Right ventricle myocardium inferior (tissue), 1 donor: ENCODE data around the gene S100A16. TPM values are rescaled to one million over a fixed set of nuclear protein-coding genes. Genes with fewer than 3 reads are reported as not detected.

Source experiments
- ATAC-seq: fragments of 200-7000 bp; cut with Tn5 transposase; one replicate; pipeline ENCODE4 v1.9.1; 2020; ENCODE audit warnings: mild to moderate bottlenecking, moderate library complexity
- DNase-seq: peaks from one replicate; pipeline ENCODE4 v3.0.0; 2021; ENCODE audit errors: missing footprints
- intact Hi-C: fragments of 100-400 bp; cut with DNase I; formaldehyde crosslinking; loops from one replicate; pipeline ENCODE4 v1.11.0; 2022
- long read RNA-seq: library from polyadenylated mRNA; unstranded; transcript quantifications from one replicate; pipeline ENCODE4 v2.0.0, GENCODE V29; 2021
- total RNA-seq: library from RNA; stranded (reverse); fragmentation: NEBNext Ultra II Directional; extraction: Animal tissue kit (Norgen Biotek cat#: 25700); gene quantifications from one replicate; pipeline ENCODE4 v1.2.1, GENCODE V29; 2021
- donor health status: DM: no; HTN: yes; CAD: no; lungs with severe emphysema.

Gene S100A16, protein sequence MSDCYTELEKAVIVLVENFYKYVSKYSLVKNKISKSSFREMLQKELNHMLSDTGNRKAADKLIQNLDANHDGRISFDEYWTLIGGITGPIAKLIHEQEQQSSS
- 49.2 TPM for total RNA-seq
- long read RNA-seq, transcript S100A16-204 (3 exons, 1,118 nt) = major isoform, 20 of 37 reads
- long read RNA-seq, transcript S100A16-203 (3 exons, 956 nt) = minor isoform, 11 of 37 reads
- long read RNA-seq, partial matches to known transcripts = 3 of 37 reads
- long read RNA-seq, other reads (novel, unspliced or antisense) = 3 of 37 reads

DNA sequence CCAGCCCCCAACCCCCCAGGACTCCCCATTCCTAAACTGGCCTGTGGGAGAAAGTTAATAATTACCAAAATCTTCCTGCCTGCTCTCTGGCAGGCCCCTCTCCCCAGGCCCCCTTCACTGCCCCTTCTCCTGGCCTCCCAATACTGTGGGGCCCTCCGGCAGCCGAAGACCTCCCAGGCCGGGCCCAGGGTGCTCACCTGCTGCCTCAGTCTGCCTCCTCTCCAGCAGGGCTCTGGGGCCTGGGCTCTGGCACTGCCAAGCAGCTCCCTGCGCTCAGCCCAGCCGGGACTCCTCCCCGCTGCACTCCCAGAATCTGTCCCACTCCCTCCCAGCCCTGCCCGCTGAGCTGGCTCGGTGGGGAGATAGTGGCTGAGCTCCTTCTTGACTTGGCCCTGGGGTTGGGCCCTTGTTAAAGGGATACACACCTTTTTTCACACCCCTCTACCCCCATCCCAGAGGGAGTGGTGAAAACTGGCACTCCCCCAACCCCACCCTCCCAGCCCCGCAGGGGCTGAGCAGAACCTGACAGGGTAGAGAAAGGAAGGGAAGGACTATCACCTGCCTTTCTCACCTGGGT, at the start of gene S100A16:
TSS of gene S100A16 (minus strand) at position 383 of the 577 bp plus-strand sequence. CDS start 4,986 bp downstream, outside the sequence.
- ATAC-seq = peak; percentile 91
- peak; percentile 81 for DNase-seq
- intact Hi-C loops = loop anchor here (2.0 to 5.0 kb wide), 2 partner anchors 16 to 41 kb away; partner anchors contain the start of gene S100A1

DNA sequence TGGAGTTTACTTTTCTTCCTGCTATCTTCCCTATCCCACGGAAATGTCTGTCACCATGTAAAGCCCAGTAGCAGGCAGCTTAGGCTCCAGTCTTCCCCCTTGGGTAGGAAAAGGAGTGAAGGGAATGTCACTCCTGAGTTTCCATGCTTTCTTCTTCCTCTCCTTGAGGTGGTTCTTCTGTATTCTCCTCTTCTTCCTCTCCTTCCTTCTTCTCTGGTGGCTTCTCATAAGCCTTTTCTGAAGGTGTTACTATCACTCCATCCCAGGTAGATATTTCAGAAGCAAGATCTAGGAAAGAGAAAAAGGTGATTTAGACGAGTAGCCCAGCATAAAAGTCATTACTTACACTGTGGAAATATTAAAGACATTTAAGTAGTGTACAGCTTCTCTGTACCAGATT, 49.3 kb upstream of the S100A16 start:
- DNase-seq = no peak
- intact Hi-C loops = no loop called here
- ATAC-seq = no peak

DNA sequence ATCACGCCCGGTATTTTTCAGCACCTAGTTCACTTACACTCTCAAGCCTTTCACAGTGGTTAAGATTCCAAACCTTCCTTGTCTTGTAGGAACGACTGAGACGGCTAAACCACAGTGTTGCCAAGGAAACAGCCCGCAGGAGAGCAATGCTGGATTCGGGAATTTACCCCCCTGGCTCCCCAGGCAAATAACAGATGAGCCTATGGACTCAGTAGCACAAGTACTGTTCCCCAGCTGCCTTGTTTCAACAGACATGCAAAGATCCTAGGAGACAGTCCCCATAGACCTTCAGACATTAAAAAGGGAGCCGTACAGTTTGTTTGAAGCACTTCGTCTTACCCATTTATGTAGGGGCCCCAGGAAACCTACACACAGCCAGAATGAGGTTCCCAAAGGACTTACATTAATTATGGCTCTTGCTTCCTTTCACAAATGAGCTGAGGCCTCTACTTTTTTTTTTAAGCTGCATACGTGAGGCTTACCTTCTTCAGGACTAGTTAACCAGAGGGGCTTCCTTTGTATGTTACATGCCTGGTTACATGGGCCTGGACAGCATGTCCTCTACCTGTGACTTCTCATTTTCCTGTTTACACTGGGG, 48.3 kb upstream of the S100A16 start:
- intact Hi-C loops = no loop called here

DNA sequence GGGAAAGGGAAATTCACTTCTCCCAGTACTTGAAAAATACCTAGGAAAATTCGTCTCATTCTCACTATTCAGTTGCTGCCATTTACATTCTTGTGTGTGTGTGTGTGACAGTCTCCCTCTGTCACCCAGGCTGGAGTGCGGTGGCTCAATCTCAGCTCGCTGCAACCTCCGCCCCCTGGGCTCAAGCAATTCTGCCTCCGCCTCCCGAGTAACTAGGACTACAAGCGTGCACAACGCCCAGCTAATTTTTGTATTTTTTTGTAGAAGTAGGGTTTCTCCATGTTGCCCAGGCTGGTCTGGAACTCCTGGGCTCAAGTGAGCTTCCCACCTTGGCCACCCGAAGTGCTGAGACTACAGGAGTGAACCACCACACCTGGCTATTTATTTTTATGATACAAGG, 46.7 kb upstream of the S100A16 start:
- ATAC-seq = no peak
- no peak for DNase-seq
- intact Hi-C loops = loop anchor here (5.0 to 10.0 kb wide), 2 partner anchors 87 to 145 kb away; no protein-coding TSS in a partner anchor

More for the DNA sequence above, 48.3 kb upstream of the S100A16 start:
- ATAC-seq = no peak
- DNase-seq = no peak

DNA sequence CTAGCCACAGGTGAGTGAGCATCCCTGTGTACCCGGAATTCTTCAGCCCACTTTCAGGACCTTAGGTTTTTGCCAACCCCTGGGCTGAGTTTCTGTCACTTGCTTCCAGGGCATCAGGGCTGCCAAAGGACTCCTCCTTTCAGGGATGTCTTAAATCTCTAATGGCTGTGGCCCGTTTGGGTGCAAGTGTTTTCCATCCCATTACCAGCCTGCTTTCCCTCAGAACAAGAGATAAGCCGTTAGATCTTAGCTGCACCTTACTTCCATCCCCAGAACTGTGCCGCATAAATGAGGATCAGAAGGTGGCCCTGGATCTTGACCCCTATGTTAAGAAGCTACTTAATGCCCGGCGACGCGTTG, 46.2 kb upstream of the S100A16 start:
- DNase-seq (no peak), ATAC-seq (no peak)
- intact Hi-C loops = loop anchor here (5.0 to 10.0 kb wide), 2 partner anchors 87 to 144 kb away; no protein-coding TSS in a partner anchor

DNA sequence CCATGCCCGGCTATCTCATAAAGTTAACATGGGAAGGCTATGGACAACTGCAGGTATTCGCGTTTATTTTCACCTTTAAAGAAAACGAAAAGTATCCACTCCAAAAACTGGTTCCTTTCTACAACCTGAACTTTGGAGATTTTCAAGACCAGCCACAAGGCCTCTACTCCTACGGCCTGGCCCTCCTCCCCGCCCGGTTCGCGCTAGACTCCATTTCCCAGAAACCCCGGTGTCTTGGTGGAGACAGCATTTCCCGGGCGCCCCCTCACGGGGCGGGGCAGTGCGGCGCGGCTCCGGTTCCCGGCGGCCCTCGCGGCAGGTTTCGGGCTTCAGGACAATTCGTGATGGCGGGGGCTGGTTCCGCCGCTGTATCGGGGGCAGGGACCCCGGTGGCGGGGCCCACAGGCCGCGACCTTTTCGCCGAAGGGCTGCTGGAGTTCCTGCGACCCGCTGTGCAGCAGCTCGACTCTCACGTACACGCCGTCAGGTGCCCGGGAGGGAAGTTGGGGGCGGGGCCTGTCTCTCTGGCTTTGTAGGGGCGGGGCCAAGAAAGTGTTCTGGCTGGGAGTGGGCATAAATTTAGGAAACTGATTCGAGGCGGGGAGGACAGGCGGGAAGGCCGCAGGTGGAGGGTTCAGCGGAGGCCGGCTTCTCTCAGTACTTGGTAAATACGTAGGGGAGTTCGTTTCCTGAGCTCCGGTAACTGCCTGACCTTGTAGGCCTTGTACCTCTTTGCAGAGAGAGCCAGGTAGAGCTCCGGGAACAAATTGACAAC, 45.6 kb upstream of the S100A16 start, which contains the start of gene SNAPIN:
TSS of gene SNAPIN (plus strand) at position 304 of the 775 bp plus-strand sequence. CDS start at position 345, 41 bp downstream.
- intact Hi-C loops = loop anchor here (5.0 to 10.0 kb wide), 2 partner anchors 86 to 144 kb away; no protein-coding TSS in a partner anchor
- ATAC-seq (peak; percentile 99), DNase-seq (peak; percentile 95)

DNA sequence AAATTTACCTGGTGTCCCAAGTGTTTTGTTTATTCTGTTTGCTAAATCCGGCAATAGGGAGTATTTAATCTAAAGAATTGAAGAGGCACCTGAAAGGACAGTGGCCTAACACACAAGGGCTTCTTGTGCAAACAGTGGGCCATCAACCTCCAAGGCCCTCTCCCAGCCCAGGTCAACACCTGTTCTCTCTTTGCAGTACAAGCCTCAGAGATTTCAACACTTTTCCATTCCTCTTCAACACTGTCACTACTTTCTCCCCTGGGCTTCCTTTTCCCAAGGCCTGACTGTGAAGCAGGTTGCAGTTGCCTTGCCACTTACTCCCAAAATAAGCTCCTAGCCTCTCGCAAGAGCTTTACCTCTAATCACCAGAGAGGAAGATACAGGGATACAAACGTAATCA, 42.4 kb upstream of the S100A16 start:
- no peak for DNase-seq
- ATAC-seq = no peak
- intact Hi-C loops = loop anchor here (5.0 to 10.0 kb wide), 2 partner anchors 83 to 141 kb away; no protein-coding TSS in a partner anchor

DNA sequence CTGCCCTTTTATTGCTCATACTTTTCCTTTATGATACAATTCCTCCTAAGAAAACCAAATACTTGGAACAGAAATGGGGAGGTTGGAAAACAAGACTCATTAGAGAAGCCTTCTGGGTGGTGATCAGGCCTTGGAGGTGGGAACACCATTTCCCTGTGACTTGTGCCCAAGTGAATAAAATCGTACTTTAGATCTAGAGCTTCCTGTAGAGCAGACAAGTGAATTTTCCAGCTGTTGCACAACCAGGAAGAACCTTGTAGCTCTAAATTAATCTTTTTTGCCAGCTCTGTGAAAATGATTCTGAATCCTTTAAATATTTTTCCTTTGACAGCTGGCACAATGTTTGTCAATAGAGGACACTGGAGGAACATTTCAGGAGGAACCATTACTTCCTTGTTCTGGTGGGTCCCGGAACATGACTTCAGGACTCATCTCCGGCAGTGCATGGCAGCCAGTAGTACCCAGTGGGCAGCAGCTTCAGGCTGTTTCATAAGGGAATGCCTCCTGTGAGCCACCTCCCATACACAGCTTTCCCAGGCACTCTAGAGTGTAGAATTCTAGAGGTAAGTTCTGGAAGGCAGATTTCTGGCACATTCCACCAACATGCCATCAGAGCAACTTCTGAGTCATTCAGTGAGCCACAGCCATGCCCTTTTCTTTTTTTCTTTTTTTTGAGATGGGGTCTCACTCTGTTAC, 40.0 kb upstream of the S100A16 start:
- DNase-seq (no peak), ATAC-seq (peak; percentile 47)
- intact Hi-C loops = loop anchor here (10.0 kb wide), 1 partner anchor 138 kb away; no protein-coding TSS in a partner anchor

DNA sequence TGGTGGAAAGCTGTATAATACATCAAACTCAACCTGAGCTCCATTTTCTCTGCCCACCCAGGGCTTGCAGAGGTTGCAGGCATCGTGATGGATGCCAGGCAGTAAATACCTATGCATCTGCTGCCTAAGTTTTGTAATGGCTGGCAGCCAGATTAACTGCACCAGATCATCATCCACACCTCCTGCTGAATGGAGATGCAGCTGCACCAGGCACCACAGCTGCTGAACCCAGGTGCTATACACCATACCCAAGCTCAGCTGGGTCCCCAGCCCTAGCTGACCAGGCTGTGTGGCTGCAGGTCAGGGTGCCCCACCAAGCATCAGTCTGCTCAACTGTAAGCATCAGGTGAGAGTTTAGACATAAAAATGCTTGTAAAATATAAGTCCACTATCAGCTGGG, 38.8 kb upstream of the S100A16 start:
- ATAC-seq (no peak), DNase-seq (no peak)
- intact Hi-C loops = loop anchor here (10.0 kb wide), 1 partner anchor 137 kb away; no protein-coding TSS in a partner anchor

DNA sequence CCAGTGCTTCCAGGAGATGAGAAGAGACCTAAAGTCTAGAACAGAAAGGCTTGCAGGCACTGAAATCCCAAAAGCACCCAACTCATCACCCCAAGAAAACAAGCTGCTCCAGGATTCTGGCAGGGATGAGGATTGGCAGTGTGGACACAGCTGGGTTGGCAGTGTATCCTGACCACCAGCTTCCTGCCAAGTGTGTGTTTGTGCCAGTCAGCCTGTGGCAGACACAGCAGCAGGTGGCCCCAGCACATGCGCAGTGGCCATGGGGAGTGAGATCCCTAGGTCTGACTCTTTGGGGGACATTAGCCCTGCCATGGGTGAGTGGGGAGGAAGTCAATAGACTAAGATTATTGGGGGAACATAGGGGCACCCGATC, 36.9 kb upstream of the S100A16 start:
- intact Hi-C loops = loop anchor here (10.0 kb wide), 1 partner anchor 135 kb away; no protein-coding TSS in a partner anchor
- peak; percentile 71 for ATAC-seq
- DNase-seq = no peak

DNA sequence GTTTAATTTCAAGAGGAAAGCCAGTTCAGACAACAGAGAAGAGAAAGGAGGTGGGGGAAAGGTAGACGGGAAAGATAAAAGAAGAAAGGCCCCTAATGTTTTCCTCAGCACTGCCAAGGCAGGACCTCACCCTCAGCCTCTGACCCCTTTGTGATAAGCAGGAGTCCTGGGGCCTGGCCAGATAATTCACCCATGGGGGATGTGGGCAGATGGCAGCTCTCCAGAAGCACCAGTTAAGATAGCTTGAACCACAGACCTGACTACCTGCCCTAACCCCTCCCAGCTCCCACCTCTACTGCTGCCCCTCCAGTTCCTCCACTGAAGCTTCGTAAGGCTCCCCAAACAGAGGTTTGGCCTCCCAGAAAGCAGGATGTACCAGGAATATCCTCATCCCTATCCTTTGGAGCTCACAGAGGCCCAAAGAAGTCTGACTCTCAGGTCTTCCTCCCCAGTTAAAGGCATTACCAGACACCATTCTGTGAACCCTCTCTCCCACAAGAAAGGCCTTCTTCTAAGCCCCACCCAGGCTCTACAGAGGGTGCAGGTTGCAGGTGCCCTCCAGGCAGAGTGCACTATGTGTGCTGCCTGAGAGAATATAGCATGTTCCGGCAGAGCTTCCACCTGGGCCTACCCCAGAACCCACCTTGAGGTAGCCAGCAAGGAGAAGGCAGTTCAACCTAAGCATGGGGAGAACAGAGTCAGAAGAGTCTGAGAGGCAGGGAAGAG, 36.4 kb upstream of the S100A16 start:
- no peak for DNase-seq
- intact Hi-C loops = no loop called here

DNA sequence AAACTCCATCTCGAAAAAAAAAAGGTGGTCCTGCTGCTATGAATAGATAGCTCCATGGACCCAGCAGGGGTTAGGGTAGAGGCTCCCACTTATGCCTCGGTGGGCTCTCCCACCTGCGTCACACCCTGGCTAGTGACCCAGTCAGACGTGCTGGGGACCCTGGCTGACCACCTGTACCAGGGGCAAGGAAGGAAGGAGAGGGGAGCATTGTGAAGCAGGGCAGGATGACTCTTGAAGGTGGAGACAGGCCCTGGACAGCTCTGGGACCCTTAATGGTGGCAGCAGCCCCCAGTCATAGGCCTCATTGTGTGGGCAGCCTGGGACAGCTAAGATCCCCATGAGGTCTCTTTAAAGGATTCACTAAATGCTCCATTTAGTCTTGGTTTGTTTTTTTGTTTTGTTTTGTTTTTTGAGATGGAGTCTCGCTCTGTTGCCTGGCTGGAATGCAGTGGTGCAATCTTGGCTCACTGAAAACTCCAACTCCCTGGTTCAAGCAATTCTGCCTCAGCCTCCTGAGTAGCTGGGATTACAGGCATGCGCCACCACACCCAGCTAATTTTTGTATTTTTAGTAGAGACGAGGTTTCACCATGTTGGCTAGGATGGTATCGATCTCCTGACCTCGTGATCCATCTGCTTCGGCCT, 35.2 kb upstream of the S100A16 start:
- intact Hi-C loops = no loop called here
- DNase-seq (no peak), ATAC-seq (no peak)

More for the DNA sequence above, 36.4 kb upstream of the S100A16 start:
- no peak for ATAC-seq

DNA sequence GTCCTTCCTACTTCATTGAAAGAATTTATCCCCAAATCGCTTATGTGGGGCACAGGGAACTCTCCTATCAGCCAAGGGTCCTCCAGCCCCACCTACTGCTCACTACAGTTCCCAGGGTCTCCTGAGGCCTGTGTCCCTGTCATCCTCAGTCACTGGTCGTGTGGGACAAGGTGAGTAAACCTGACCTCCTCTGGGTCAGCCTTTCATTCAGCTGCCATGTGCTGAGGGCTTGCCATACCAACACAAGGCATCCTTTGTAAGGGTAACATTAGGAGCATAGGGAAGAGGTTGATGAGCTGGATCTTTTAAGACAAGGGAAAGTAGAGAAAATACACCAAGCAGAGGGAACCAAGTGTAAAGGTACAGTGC, 34.4 kb upstream of the S100A16 start:
- intact Hi-C loops = no loop called here
- DNase-seq (no peak), ATAC-seq (peak; percentile 43)

DNA sequence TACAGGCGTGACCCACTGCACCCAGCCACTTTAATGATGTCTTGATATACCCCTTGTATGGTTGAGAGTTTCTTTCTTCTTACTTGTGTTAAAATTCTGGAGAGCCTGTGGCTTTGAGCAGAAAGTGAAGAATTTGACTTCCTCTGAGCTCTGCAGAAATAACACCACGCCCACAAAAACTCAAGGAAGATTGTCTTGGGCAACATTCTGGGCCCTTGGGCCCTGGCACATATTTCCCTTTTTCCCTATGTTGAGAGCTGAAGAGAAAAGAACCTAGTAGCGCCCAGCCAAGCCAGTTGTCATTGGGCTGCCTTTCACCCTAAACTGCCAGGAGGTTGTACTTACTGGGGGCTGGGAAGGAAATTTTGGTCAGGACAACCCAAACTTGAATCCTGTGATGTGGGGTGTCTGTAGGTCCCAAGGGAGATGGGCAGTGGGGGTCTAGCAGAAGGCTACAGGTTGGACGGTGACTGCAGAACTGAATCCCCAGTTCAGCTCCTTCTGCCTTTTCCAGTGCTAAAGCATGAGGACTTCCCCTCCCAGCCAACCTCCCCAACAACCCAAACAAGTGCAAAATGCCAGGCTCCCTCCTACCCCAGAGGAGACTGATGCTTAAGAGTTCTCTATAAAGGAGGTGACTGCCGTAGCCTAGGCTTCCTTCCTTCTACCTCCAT, 33.9 kb upstream of the S100A16 start:
- ATAC-seq = peak; percentile 10
- DNase-seq = no peak
- intact Hi-C loops = no loop called here

DNA sequence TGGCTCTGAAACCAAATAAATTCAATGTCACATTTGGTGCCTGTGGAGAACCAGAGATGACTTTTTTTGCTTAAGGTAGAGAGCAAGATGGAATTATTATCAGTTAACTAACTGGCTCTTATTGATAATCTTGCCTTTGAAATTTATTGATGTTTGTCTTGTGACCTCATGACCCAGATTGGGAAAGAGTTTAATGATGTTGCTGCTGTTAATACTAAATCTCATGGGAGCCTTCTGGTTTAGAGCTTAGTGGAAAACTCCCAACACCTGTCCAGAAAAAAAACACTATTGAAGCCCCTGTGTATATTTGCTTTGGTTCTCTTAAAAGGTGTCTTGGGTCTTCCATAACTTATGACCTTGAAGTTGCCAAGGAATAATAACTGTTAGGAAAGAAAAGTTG, 30.9 kb upstream of the S100A16 start:
- no peak for ATAC-seq
- no peak for DNase-seq
- intact Hi-C loops = no loop called here

DNA sequence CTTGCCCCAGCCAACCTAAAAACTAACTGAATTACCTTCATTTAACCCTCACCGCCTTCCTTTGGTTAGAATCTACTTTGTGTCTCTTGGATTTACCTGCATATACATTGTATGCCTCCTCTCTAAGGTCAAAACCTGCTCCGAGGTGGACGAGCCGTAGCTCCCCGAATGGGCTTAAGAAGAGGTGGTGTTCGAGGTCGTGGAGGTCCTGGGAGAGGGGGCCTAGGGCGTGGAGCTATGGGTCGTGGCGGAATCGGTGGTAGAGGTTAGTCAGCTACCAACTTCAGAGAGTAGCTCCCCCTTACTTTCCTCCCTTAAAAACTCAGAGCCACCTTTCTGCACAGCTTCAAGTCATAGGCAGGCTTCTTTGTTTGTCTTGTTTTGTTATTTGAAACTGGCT, 30.2 kb upstream of the S100A16 start:
- no peak for ATAC-seq
- no peak for DNase-seq
- intact Hi-C loops = no loop called here

DNA sequence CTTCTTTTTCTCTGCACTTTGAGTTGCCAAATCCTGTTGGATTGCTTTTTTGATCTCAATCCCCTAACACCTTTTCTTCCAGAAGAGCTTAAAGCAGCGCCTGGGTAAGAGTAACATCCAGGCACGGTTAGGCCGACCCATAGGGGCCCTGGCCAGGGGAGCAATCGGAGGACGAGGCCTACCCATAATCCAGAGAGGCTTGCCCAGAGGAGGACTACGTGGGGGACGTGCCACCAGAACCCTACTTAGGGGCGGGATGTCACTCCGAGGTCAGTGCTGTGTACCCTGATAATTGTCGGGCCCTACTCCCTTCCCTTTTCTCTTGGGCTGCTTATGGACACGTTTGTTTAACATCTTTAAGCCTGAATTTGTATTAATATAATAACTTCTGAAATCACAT, 29.2 kb upstream of the S100A16 start:
- DNase-seq = no peak
- intact Hi-C loops = no loop called here
- no peak for ATAC-seq
